ENCODE results near the gene LTBP1. TPM values are rescaled to one million over a fixed set of nuclear protein-coding genes. Genes with fewer than 3 reads are reported as not detected.

Gene LTBP1
- total RNA-seq, 1 experiment from 2014 or later = 28.5 TPM

GRCh38 chr2:32945286-32945685 lies 1.5 kb upstream of the LTBP1 start:
- Histone ChIP-seq H3T11ph (ENCODE audit: low read length) (no peak overlapping the region), H2BK20ac (ENCODE audit: low read depth, low read length, poor library complexity, severe bottlenecking) (no peak overlapping the region), H2AFZ (ENCODE audit: low read length) (no peak overlapping the region), H3K23ac (ENCODE audit: insufficient read length, low read depth, low read length) (no peak overlapping the region), H2BK120ac (ENCODE audit: low read depth, low read length, poor library complexity, severe bottlenecking) (no peak overlapping the region), H3K27me3 (ENCODE audit: insufficient read depth, low read length) (no peaks in the 10 kb centered on the region), H2BK12ac (ENCODE audit: insufficient read length, low read depth, low read length) (no peak overlapping the region), H3K4me2 (ENCODE audit: insufficient read depth, insufficient read length, low read length) (no peak overlapping the region), H3K9ac (ENCODE audit: extremely low read depth, insufficient read length, low read length) (no peak overlapping the region), H3K18ac (ENCODE audit: insufficient read length, low read depth, low read length) (no peak overlapping the region), H3K4me1 (ENCODE audit: insufficient read depth, low read length) (peaks cover 2% of the 10 kb centered on the region; the same call in 1 of the 2 replicates), H2BK5ac (ENCODE audit: insufficient read length, low read length) (no peak overlapping the region), H3K27ac (ENCODE audit: insufficient read length, low read depth, low read length) (no peak overlapping the region), H4K8ac (replicated peaks; ENCODE audit: insufficient read length, low read depth, low read length) (no peak overlapping the region), H3K56ac (ENCODE audit: insufficient read length, low read depth, low read length) (no peak overlapping the region), H2BK15ac (ENCODE audit: low read depth, low read length) (no peak overlapping the region), H2AK5ac (ENCODE audit: insufficient read length, low read length) (no peak overlapping the region), H3K9me3 (ENCODE audit: control insufficient read depth, low read depth, low read length) (no peaks in the 10 kb centered on the region), H4K91ac (ENCODE audit: insufficient read length, low read depth, low read length) (no peak overlapping the region), H4K20me1 (ENCODE audit: control insufficient read depth, insufficient read depth, insufficient read length) (no peaks in the 10 kb centered on the region), H3K14ac (ENCODE audit: insufficient read depth, low read length) (no peak overlapping the region), H4K5ac (ENCODE audit: insufficient read length, low read depth, low read length) (no peak overlapping the region), H3K23me2 (ENCODE audit: insufficient read length, low read depth, low read length, poor library complexity, severe bottlenecking) (peaks cover 3% of the 10 kb centered on the region), H3K4ac (ENCODE audit: low read depth, low read length) (no peak overlapping the region), H3K79me2 (ENCODE audit: insufficient read depth, low read length) (no peaks in the 10 kb centered on the region), H3K79me1 (ENCODE audit: insufficient read depth, low read depth, low read length, poor library complexity, severe bottlenecking) (no peaks in the 10 kb centered on the region)
- Mint-ChIP-seq H3K4me3 (no peak overlapping the region), H3K9me3 (peaks cover 0 to 3% of the 10 kb centered on the region in 2 experiments; a peak in 2 of 5 replicates), H3K27me3 (ENCODE audit: low read depth) (peaks cover 8% of the 10 kb centered on the region), H3K36me3 (ENCODE audit: insufficient read depth in 1 of 3, low read depth in 3 of 3) (peaks cover 0 to 5% (median 0%) of the 10 kb centered on the region in 3 experiments; a peak in 4 of 7 replicates), H3K4me1 (peaks cover 33 to 37% of the 10 kb centered on the region in 2 experiments), H3K27ac (no peak overlapping the region)
- no peak for TF ChIP-seq CTCF (conservative IDR thresholded peaks at IDR 0.05)
- no CpG with 5 or more reads among the region's 2 CpGs for WGBS (ENCODE audit: extremely low coverage, insufficient read length, low lambda C conversion rate)
- no peak for DNase-seq
